Muscle of arm (tissue), 12 donors: ENCODE measurements around the gene COPB2. TPM values are rescaled to one million over a fixed set of nuclear protein-coding genes. Genes with fewer than 3 reads are reported as not detected.

Experiments
- DNase-seq: peaks from one replicate; pipeline ENCODE4 v3.0.0-alpha.2; 2013
- polyA plus RNA-seq, 12 donors: library from polyadenylated mRNA; unstranded; fragments of 120-200 nt; gene quantifications; one replicate each; pipeline ENCODE4 v1.2.1, GENCODE V29; 2013; ENCODE audit not compliant: insufficient read length in 12 of 12

Gene COPB2
- polyA plus RNA-seq, 12 donors, result 53.0 to 145 (median 109) TPM; not detected in 1

GRCh38 chr3:139332092-139332491, 57.4 kb downstream of the COPB2 start:
- no peak for DNase-seq

GRCh38 chr3:139329364-139329850, 60.0 kb downstream of the COPB2 start:
- DNase-seq, result peak; percentile 58

GRCh38 chr3:139328356-139328755, 61.1 kb downstream of the COPB2 start:
- DNase-seq, result no peak

- DNase-seq, result no peak
These were observed 61.6 kb downstream of the COPB2 start for GRCh38 chr3:139327861-139328260.

- DNase-seq, result no peak
These were observed 62.2 kb downstream of the COPB2 start for GRCh38 chr3:139327231-139327630.

DNA sequence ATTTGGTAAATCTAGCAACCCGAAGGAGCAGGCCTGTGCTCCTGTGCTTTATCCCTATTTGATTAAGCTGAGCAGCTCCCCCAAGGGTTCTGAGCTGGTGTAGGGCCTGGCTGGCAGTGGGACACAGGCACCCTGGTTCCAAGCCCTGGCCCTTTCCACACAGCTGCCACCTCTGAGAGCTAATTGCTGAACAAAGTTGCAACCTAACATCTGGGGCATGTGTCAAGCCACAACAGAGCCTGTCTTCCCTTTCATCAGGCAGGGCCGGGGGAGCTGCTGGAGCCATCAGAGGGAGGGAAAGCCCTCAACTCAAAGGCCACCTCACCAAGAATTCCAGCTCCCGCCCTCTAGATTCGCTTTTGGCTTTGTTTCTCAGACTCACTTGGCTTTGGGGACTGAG, 62.7 kb downstream of the COPB2 start:
- no peak for DNase-seq

DNA sequence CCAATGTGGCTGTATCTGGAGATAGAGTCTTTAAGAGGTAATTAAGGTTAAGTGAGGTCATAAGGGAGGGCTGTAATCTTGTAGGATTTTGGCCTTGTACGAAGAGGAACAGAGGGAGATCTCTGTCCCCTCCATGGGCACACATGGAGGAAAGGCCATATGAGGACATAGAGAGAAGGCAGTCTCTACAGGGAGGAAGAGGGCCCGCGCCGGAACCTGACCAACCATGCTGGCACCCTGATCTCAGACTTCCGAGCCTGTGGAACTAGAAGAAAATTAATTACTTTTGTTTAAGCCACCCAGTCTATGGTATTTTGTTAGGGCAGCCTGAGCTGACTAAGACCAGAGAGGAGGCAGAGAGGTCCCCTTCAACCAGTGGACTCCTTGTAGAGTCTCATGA, 63.3 kb downstream of the COPB2 start:
- no peak for DNase-seq

- no peak for DNase-seq
These were observed 63.9 kb downstream of the COPB2 start for GRCh38 chr3:139325551-139325950.

GRCh38 chr3:139324456-139324855, 65.0 kb downstream of the COPB2 start:
- no peak for DNase-seq

DNA sequence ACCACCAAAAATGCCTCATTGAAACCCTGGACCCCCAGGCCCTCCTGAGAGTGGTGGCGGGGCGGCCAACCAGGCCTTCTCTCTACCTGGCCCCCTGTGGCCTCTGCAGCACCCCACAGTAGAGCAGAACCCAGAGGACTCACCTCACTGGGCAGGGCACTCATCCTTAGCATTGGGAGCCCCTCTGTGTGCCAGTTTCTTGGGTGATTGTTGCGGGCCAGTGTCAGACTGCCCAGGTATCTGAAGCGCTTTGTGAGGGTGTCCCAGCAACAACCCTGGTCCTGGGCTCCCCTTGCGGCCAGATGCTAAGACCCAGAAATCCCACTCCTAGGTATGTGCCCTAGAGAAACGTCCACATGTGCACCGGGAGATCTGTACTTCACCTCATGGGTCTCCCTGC, 66.3 kb downstream of the COPB2 start:
- no peak for DNase-seq

DNA sequence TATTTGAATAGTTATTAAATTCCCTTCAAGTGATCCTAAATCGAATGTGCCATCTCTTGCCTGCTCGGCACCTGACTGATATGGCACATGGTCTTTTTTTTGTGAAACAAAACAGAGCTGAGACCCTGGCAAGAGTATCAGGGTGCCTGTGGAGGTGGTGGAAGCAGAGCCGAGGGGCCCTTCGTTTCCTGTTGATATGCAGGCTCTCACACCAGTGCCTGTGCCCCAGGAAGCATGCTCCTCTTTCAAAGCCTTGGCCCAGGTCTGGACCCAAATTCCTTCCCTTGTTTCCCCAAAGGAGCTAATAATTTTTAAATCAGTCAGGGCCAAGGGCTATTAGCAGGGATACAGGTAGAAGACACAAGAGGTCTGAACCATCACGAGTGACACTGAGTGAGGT, 67.1 kb downstream of the COPB2 start:
- no peak for DNase-seq

DNA sequence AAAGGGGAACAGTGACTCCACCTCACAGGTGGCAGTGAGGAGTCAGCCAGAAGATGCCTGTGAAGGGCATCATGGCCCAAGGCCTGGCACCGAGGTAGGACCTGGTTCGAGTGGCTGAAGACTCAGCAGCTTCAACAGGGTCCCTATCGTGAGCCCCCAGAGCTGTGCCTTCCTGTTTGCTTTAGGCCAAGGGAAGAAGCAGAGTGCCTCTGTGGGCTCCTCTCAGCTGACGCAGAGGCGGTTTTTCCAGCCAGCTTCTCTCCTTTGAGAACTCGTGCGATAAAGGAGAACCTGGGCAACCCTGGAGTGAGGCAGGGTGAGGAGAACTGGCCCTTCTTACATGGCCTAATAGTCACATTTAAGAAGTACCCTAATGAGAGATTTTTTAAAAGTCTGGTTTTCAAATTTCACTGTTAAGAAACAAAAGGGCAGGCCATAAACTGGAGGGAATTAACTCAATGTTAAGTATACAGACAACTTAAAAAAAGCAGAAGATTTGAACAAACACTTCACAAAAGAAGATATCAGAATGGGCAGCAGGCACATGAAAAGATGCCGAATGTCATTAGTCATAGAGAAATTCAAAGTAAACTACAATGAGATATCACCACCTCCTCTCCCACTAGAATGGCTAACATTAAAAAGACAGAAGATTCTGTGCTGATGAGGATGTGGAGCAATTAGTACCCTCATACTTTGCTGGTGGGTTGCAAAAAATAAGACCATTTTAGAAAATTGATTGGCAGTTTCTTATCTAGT, 68.7 kb downstream of the COPB2 start:
- no peak for DNase-seq

GRCh38 chr3:139319428-139320402, 69.7 kb downstream of the COPB2 start:
- DNase-seq, result no peak

DNA sequence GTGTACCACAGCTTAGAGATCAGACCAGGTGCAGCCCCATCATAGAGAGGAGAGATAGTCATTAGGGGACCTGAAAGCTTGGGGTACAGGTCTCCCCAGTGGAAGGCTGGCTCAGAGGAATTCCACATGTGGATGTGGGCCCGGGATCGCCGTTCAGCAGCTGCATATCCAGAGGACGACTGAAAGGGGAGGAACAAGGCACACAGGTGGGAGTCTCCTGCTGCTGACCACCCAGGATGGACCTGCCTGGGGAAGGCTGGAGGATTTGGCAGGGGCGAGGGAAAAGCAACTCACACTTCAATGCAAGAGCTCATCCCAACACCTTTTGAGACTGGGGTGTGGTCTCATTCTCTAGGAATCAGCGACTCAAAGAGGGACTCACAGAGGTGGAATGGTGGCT, 70.6 kb downstream of the COPB2 start:
- no peak for DNase-seq

DNA sequence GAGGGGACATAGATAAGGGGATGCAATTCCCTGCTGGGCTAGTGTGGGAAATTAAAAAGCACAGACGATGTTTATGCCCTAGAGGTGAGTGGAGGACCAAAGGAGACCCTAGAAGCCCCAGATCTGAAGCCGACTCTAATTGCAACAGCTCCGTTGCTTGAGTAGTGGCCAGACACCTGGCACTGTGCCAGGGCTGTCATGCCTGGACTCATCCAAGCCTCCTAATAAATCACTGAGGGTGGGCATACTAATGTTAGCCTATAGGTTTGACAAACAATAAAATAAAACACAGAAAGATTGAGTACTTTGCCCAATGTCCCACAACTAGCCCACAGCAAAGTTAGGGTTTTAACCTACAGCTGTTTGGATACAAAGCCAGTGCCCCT, 71.0 kb downstream of the COPB2 start:
- no peak for DNase-seq

DNA sequence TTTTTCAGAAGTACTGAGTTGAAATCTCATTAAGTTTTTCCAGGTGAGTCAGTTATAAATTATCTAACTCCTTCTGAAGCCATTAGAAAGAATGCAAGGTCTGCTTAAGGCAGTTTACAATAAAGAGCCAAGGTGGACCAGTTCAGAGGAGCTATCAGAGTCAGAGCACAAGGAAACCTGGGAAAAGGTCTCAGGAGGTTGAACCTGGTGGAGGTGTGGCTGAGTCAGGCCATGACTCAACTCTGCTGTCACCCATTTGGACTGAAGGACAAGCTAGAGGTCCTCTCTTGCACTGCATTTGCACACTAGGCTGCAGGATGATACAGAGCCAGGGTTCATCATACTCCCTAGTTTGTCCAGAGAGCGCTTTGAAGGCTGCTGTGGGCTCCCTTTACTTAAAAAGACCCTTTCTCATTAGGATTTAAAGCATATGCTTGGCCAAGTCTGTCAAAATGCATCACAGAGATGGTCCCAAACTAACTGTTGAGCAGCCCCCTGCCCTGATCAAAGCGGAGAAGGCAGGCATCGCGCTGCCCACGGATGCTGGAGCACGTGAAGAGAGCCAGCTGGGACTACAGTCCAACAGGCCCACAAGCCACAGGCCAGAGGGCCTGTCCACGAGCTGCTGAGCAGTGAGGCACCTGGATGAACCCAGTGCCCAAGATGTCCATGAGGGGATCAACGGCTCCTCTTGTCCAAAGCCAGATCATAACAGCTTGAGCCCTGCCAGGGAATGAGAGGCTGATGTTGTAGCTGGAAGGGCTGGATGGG, 71.6 kb downstream of the COPB2 start:
- DNase-seq, result no peak

DNA sequence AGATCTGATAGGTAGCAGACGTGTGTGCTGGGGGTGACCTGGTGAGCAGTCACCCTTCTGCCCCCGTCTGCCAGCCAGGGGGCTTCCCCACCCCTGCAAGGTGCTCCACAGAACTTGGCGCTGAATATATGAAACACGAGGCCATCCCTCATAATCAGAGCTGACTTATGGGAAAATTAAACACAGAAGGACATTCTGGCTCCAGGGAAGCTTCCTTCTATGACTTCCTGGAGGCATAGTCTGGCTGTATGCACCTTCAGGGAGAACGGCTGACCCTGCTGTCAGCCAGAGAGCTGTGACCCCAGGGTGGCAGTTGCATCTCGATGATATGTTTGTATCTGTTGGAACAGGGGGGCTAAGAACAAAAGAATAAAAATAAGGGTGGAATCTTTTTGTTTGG, 72.2 kb downstream of the COPB2 start:
- DNase-seq, result no peak

GRCh38 chr3:139313921-139314320, 75.5 kb downstream of the COPB2 start:
- no peak for DNase-seq

GRCh38 chr3:139312959-139313358, 76.5 kb downstream of the COPB2 start:
- DNase-seq, result no peak

- no peak for DNase-seq
These were observed 77.0 kb downstream of the COPB2 start for GRCh38 chr3:139312416-139312815.

DNA sequence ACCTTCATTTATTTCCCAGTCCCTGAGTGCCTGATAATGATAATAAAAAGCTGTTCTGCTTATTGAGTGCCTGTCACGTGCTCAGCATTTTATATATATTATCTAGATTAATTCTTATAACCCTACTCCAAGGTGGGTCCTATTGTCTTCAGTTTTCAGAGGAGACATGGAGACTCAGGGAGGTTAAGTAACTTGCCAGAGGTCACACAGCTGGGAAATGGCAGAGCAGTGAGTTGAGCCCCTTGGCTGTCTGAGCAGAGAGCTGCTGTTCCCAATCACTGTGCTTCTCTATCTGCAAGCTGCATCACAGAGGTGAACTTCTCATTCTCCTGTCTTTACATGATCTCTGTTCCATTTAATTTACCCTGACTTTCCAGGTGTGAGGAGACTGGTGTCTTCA, 77.9 kb downstream of the COPB2 start:
- no peak for DNase-seq

GRCh38 chr3:139310474-139310933, 78.9 kb downstream of the COPB2 start:
- DNase-seq, result no peak
